Kidney (tissue), 14 donors: ENCODE results near the gene S100A6. TPM values are rescaled to one million over a fixed set of nuclear protein-coding genes. Genes with fewer than 3 reads are reported as not detected.
"Not testable (repeated sequence)": the region's sequence is repeated elsewhere in the genome, so short reads cannot be mapped to it uniquely, and the experiment has no call there.

ENCODE experiments used
- DNase-seq, 5 donors: peaks; one replicate each; pipeline ENCODE4 v3.0.0-alpha.2; 2013 to 2020
- FAIRE-seq: peaks from 2 replicates; lab custom pipeline; 2012; peaks lifted over from hg19 to GRCh38; lab: Jason Lieb, UNC
- H3K27ac ChIP-seq, 2 donors: one replicate each; pipeline ENCODE4 v1.7.0; 2013; ENCODE audit warnings: low read depth in 2 of 2, low read length in 2 of 2, inconsistent platforms in 1 of 2
- H3K27me3 ChIP-seq: one replicate; pipeline ENCODE4 v1.7.1; 2013; ENCODE audit warnings: low read length, inconsistent platforms; ENCODE audit not compliant: control insufficient read depth, insufficient read depth
- H3K36me3 ChIP-seq, 3 donors: one replicate each; pipeline versions ENCODE4 v1.7.0 to v1.7.1; 2013; ENCODE audit warnings: low read length in 3 of 3, control low read depth in 1 of 3, inconsistent platforms in 1 of 3; ENCODE audit not compliant: insufficient read depth in 3 of 3, control insufficient read depth in 2 of 3
- H3K4me1 ChIP-seq, 3 donors: one replicate each; pipeline versions ENCODE4 v1.7.0 to v1.7.1; 2013; ENCODE audit warnings: low read length in 3 of 3, inconsistent platforms in 1 of 3, low read depth in 1 of 3; ENCODE audit not compliant: control insufficient read depth in 2 of 3, insufficient read depth in 2 of 3
- H3K4me3 ChIP-seq, 3 donors: one replicate each; pipeline versions ENCODE4 v1.7.0 to v1.8.1; 2013; ENCODE audit warnings: low read length in 3 of 3, control low read depth in 1 of 3, inconsistent platforms in 1 of 3
- H3K9ac ChIP-seq, 3 donors: one replicate each; pipeline versions ENCODE4 v1.7.0 to v1.7.1; 2013; ENCODE audit warnings: low read length in 3 of 3, control low read depth in 1 of 3, inconsistent platforms in 1 of 3
- H3K9me3 ChIP-seq, 3 donors: one replicate each; pipeline versions ENCODE4 v1.7.0 to v1.7.1; 2013; ENCODE audit warnings: low read length in 3 of 3, control low read depth in 1 of 3, inconsistent platforms in 1 of 3; ENCODE audit not compliant: control insufficient read depth in 2 of 3, insufficient read depth in 1 of 3
- CTCF ChIP-seq: IDR thresholded peaks from 3 replicates; pipeline ENCODE4 v1.5.1; 2012; ENCODE audit warnings: mild to moderate bottlenecking, moderate library complexity, borderline replicate concordance; ENCODE audit not compliant: insufficient read depth; ENCODE audit errors: extremely low read depth
- intact Hi-C: fragments of 100-400 bp; cut with DNase I; formaldehyde crosslinking; loops from one replicate; pipeline ENCODE4 v1.11.1; 2022
- polyA plus RNA-seq: library from polyadenylated mRNA; stranded (reverse); fragments of 350-450 nt; fragmentation: Illumina TruSeq; extraction: RNeasy Lipid Tissue Mini Kit (QIAGEN cat#74804); gene quantifications from one replicate; pipeline ENCODE4 v1.2.3, GENCODE V29; 2014; ENCODE audit warnings: low read depth, low replicate concordance; ENCODE audit not compliant: insufficient read depth
- total RNA-seq: library from RNA; stranded (reverse); fragmentation: NEBNext Ultra II Directional; extraction: Animal tissue kit (Norgen Biotek cat#: 25700); gene quantifications from one replicate; pipeline ENCODE4 v1.2.1, GENCODE V29; 2021
- donor health status: control.
- donor health status: control.
- donor health status: control.
- donor health status: control.
- donor health status: control.
- donor health status: DM: yes; HTN: yes; CAD: no.
- donor health status: Normal renal cell carcinoma (clear cell type).

S100A6 gene
- total and polyA plus RNA-seq, 2 donors from 2014 or later: 1,542 to 1,580 TPM

GRCh38 chr1:153525088-153525728 lies 10.6 kb downstream of the S100A6 start:
- H3K27me3 ChIP-seq: no peaks in the 10 kb centered on the region
- H3K4me3 ChIP-seq: no peak overlapping the region
- intact Hi-C loops: no loop called here
- H3K9ac ChIP-seq: no peak overlapping the region
- H3K4me1 ChIP-seq: no peaks in the 10 kb centered on the region
- no peaks in the 10 kb centered on the region for H3K36me3 ChIP-seq
- no peak for TF ChIP-seq CTCF
- no peak overlapping the region for H3K27ac ChIP-seq
- H3K9me3 ChIP-seq: no peaks in the 10 kb centered on the region
- DNase-seq: no peak
- no peak for FAIRE-seq

- DNase-seq, H3K36me3 ChIP-seq, H3K27ac ChIP-seq, H3K27me3 ChIP-seq, FAIRE-seq, H3K4me3 ChIP-seq, intact Hi-C loops, H3K9ac ChIP-seq, H3K9me3 ChIP-seq, H3K4me1 ChIP-seq: not testable (repeated sequence)
Observed at GRCh38 chr1:153522353-153523048, 13.3 kb downstream of the S100A6 start.

GRCh38 chr1:153521808-153522207 lies 14.0 kb downstream of the S100A6 start:
- intact Hi-C loops, FAIRE-seq, H3K9ac ChIP-seq: not testable (repeated sequence)

GRCh38 chr1:153520818-153521476 lies 14.8 kb downstream of the S100A6 start:
- no peak for DNase-seq
- no peaks in the 10 kb centered on the region for H3K27me3 ChIP-seq
- no peak for FAIRE-seq
- no peaks in the 10 kb centered on the region for H3K36me3 ChIP-seq
- H3K9me3 ChIP-seq: no peaks in the 10 kb centered on the region
- no peak for TF ChIP-seq CTCF
- H3K4me1 ChIP-seq: peaks cover 0 to 2% (median 0%) of the 10 kb centered on the region in 3 donors
- H3K4me3 ChIP-seq: no peak overlapping the region
- H3K9ac ChIP-seq: no peak overlapping the region
- intact Hi-C loops: no loop called here
- H3K27ac ChIP-seq: no peak overlapping the region

More at GRCh38 chr1:153521808-153522207, 14.0 kb downstream of the S100A6 start:
- H3K4me1 ChIP-seq, H3K27ac ChIP-seq, H3K4me3 ChIP-seq, H3K27me3 ChIP-seq, H3K9me3 ChIP-seq, H3K36me3 ChIP-seq: not testable (repeated sequence)
- DNase-seq: peak in 1 of 5 donors; percentile 61

GRCh38 chr1:153520137-153520691 lies 15.6 kb downstream of the S100A6 start:
- H3K27me3 ChIP-seq, intact Hi-C loops, H3K4me1 ChIP-seq, H3K9me3 ChIP-seq, H3K27ac ChIP-seq, H3K9ac ChIP-seq, DNase-seq, H3K36me3 ChIP-seq, H3K4me3 ChIP-seq, FAIRE-seq: not testable (repeated sequence)
